Vagina (tissue), 2 donors: ENCODE results near the gene KIAA0408.

Experiments
- CTCF ChIP-seq, 3 experiments: fragments of 450-650 bp in 2 of 3; fragments of 200-600 bp in 1 of 3; sonication (generic) in 1 of 3; IDR thresholded peaks; one replicate each; pipeline ENCODE4 v1.5.1; 2017 to 2019; ENCODE audit warnings: antibody characterized with exemption in 3 of 3, mild to moderate bottlenecking in 2 of 3, moderate library complexity in 2 of 3
- POLR2A ChIP-seq, 2 donors: fragments of 450-650 bp; IDR thresholded peaks; one replicate each; pipeline ENCODE4 v1.6.1; 2017; ENCODE audit warnings: antibody characterized with exemption in 2 of 2, mild to moderate bottlenecking in 2 of 2, moderate library complexity in 2 of 2
- POLR2AphosphoS5 ChIP-seq, 2 donors: sonication (generic); formaldehyde crosslinking; IDR thresholded peaks; one replicate each; pipeline ENCODE4 v1.9.0; 2017; ENCODE audit warnings: antibody characterized with exemption in 2 of 2, mild to moderate bottlenecking in 2 of 2, low read depth in 1 of 2; ENCODE audit not compliant: insufficient read depth in 1 of 2

GRCh38 chr6:127420556-127420955 is 38.6 kb downstream of the KIAA0408 start:
- TF ChIP-seq POLR2A (IDR thresholded peaks at IDR 0.05) (no peak), CTCF (IDR thresholded peaks at IDR 0.05) (peak in 1 of 3 experiments; percentile 14), POLR2AphosphoS5 (IDR thresholded peaks at IDR 0.05; ENCODE audit: insufficient read depth in 1 of 2, low read depth in 1 of 2) (peak in 1 of 2 donors; percentile 79)
